Osteoblast (primary cell): ENCODE results near the gene CHCHD3. TPM values are rescaled to one million over a fixed set of nuclear protein-coding genes. Genes with fewer than 3 reads are reported as not detected.

Experiments used
- DNase-seq: peaks from one replicate; pipeline ENCODE4 v3.0.0; 2011; ENCODE audit warnings: low spot score, mixed read lengths; ENCODE audit not compliant: insufficient read length; ENCODE audit errors: missing footprints
- H2AFZ ChIP-seq: 2 replicates; pipeline ENCODE4 v1.6.0; 2011; ENCODE audit warnings: mild to moderate bottlenecking, low read length
- H3K27ac ChIP-seq: 2 replicates; pipeline ENCODE4 v1.5.1; 2011; ENCODE audit warnings: mild to moderate bottlenecking, low read depth, low read length, moderate library complexity
- H3K27me3 ChIP-seq: 2 replicates; pipeline ENCODE4 v1.6.0; 2012; ENCODE audit warnings: mild to moderate bottlenecking, control low read depth, inconsistent platforms, low read length, moderate library complexity; ENCODE audit not compliant: insufficient read depth
- H3K36me3 ChIP-seq: 2 replicates; pipeline ENCODE4 v1.5.1; 2011; ENCODE audit warnings: mild to moderate bottlenecking, low read length, control low read depth, moderate library complexity; ENCODE audit not compliant: insufficient read depth
- H3K4me1 ChIP-seq: 2 replicates; pipeline ENCODE4 v1.5.1; 2011; ENCODE audit warnings: mild to moderate bottlenecking, low read length, control low read depth, moderate library complexity; ENCODE audit not compliant: insufficient read depth
- H3K4me2 ChIP-seq: 2 replicates; pipeline ENCODE4 v1.6.0; 2011; ENCODE audit warnings: mild to moderate bottlenecking, low read length; ENCODE audit not compliant: insufficient read depth
- H3K4me3 ChIP-seq: fragments of 200-600 bp; sonication (generic); 3 replicates; pipeline ENCODE4 v1.5.1; 2012; ENCODE audit warnings: mild to moderate bottlenecking, low read length, inconsistent platforms; ENCODE audit not compliant: insufficient read depth
- H3K79me2 ChIP-seq: 2 replicates; pipeline ENCODE4 v1.6.0; 2012; ENCODE audit warnings: mild to moderate bottlenecking, low read length, control low read depth, inconsistent platforms; ENCODE audit not compliant: insufficient read depth
- H3K9me3 ChIP-seq: 2 replicates; pipeline ENCODE4 v1.5.1; 2011; ENCODE audit warnings: low read depth, low read length, control low read depth
- H4K20me1 ChIP-seq: 2 replicates; pipeline ENCODE4 v1.6.0; 2012; ENCODE audit warnings: mild to moderate bottlenecking, low read length, control low read depth; ENCODE audit not compliant: insufficient read depth
- total RNA-seq: library from RNA; depleted of rRNA; stranded (reverse); fragments of >200 nt; gene quantifications from 2 replicates; pipeline ENCODE4 v1.2.3, GENCODE V29; 2012
- TF ChIP-seq, protein P1 (sequence below): IDR thresholded peaks from 2 replicates; pipeline ENCODE4 v1.5.1; 2011; ENCODE audit warnings: mild to moderate bottlenecking, low read depth, low read length, moderate library complexity; ENCODE audit errors: extremely low read depth

CHCHD3 gene
- total RNA-seq, 1 donor, result 89.8 TPM

DNA sequence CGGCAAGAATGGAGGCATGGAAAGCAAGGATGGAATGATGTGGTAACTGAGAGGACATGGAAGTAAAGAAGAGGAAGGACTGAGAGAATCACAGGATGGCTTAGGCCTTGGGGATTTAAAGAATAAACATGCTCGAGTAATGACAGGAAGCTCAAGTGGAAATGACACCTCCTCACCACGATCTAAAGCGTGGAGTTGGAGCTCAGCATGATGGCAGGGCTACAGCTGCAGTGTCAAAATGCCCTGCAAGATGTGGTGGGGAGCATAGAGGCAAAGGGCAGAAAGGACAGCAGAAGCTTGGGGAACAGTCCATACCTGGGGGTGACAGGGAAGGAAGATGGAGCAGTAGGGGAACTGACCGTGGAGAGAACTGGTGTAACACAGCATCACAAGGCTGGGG lies 276.1 kb downstream of the CHCHD3 start:
- Histone ChIP-seq H3K4me1 (no peaks in the 10 kb centered on the region), H3K27me3 (no peaks in the 10 kb centered on the region), H2AFZ (no peak overlapping the region), H3K4me2 (no peak overlapping the region), H3K36me3 (no peaks in the 10 kb centered on the region), H3K4me3 (no peak overlapping the region), H3K79me2 (no peaks in the 10 kb centered on the region), H3K9me3 (no peaks in the 10 kb centered on the region), H4K20me1 (no peaks in the 10 kb centered on the region), H3K27ac (no peak overlapping the region)
- TF ChIP-seq, protein P1, sequence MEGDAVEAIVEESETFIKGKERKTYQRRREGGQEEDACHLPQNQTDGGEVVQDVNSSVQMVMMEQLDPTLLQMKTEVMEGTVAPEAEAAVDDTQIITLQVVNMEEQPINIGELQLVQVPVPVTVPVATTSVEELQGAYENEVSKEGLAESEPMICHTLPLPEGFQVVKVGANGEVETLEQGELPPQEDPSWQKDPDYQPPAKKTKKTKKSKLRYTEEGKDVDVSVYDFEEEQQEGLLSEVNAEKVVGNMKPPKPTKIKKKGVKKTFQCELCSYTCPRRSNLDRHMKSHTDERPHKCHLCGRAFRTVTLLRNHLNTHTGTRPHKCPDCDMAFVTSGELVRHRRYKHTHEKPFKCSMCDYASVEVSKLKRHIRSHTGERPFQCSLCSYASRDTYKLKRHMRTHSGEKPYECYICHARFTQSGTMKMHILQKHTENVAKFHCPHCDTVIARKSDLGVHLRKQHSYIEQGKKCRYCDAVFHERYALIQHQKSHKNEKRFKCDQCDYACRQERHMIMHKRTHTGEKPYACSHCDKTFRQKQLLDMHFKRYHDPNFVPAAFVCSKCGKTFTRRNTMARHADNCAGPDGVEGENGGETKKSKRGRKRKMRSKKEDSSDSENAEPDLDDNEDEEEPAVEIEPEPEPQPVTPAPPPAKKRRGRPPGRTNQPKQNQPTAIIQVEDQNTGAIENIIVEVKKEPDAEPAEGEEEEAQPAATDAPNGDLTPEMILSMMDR, result no peak
- no peak for DNase-seq

DNA sequence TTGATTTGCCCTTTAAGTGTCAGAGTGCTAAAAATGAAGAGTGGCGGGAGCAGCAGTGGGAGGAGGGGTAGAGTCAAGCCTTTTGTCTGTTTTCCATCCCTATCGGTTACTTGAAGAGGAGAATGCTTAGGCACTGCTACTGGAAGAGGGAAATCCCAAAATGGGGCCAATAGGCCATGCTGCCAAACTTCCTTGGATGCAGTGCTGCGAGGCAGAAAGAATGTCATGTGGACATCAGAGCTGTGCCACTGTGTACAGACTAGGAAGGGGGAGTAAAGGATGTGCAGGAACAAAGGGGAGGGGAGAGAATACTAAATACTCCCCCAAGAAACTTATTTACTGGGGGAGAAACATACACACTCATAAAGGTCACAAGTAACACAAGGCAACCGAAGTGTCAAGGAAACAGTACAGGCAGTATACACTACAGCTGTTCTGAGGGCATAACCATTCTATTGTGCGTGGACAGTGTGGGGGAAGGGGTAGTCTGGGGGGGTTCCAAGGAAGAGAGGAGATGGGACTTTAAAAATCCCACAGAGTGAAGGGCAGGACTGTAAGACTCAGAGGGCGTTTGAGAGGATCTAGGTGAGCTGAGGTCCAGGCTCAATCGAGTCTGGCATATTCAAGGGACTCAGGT lies 276.9 kb downstream of the CHCHD3 start:
- Histone ChIP-seq H2AFZ (no peak overlapping the region), H3K4me2 (no peak overlapping the region), H3K4me1 (no peaks in the 10 kb centered on the region), H3K27me3 (no peaks in the 10 kb centered on the region), H3K27ac (no peak overlapping the region), H3K36me3 (no peaks in the 10 kb centered on the region), H3K4me3 (no peak overlapping the region), H3K79me2 (no peaks in the 10 kb centered on the region), H4K20me1 (no peaks in the 10 kb centered on the region), H3K9me3 (no peaks in the 10 kb centered on the region)
- TF ChIP-seq, protein P1, result no peak
- no peak for DNase-seq

DNA sequence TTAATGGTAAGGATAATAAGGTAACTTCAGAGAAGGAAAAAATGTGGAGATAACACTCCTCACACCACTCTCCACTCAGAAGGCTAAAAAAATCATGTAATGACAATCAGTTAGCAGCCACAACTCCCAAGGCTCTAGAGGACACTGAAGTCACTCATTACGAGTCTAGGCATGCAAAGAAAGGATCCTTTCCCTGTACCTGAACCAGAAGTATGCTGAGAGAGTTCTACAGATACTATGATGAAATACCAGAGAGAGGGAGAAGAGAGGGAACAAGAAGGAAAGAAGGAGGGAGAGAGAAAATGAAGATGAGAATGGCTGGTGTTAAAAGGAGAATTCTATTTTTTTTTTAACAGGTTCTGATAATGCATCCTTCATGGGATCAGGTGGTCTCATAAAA lies 281.4 kb downstream of the CHCHD3 start:
- Histone ChIP-seq H3K4me1 (peaks cover 7% of the 10 kb centered on the region), H3K36me3 (peaks cover 4% of the 10 kb centered on the region)
- TF ChIP-seq, protein P1, result no peak

DNA sequence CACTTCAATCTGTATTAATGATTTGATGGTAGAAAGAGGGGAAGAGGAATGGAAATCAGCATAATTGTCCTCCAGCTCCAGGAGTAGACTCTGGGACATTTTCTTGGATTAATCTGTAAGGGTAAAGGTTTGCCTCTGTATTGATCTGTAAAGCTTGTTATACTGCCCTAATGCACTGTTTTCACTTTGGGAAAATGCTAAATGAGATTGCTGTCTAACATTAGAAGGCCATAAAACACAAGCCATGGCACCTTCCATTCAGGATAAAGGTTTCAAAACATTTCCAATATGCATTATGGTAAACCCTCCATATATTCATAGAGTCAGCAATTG lies 282.8 kb downstream of the CHCHD3 start:
- no peak for DNase-seq
- H2AFZ ChIP-seq, result no peak overlapping the region
- H3K9me3 ChIP-seq, result no peaks in the 10 kb centered on the region
- TF ChIP-seq, protein P1, result no peak
- H3K36me3 ChIP-seq, result peaks cover 4% of the 10 kb centered on the region
- no peak overlapping the region for H3K4me3 ChIP-seq
- H4K20me1 ChIP-seq, result peaks cover 3% of the 10 kb centered on the region
- peaks cover 7% of the 10 kb centered on the region for H3K4me1 ChIP-seq
- no peak overlapping the region for H3K4me2 ChIP-seq
- H3K79me2 ChIP-seq, result no peaks in the 10 kb centered on the region
- H3K27ac ChIP-seq, result no peak overlapping the region
- no peaks in the 10 kb centered on the region for H3K27me3 ChIP-seq

More for the DNA sequence above, 281.4 kb downstream of the CHCHD3 start:
- H3K27me3 ChIP-seq, result no peaks in the 10 kb centered on the region
- H3K4me2 ChIP-seq, result no peak overlapping the region
- H3K27ac ChIP-seq, result no peak overlapping the region
- no peak overlapping the region for H3K4me3 ChIP-seq
- no peaks in the 10 kb centered on the region for H3K9me3 ChIP-seq
- H4K20me1 ChIP-seq, result peaks cover 3% of the 10 kb centered on the region
- DNase-seq, result no peak
- no peaks in the 10 kb centered on the region for H3K79me2 ChIP-seq
- H2AFZ ChIP-seq, result no peak overlapping the region
